GM18858 (cell line): Measurements from ENCODE around the gene OPTC.

Experiments used
- ATAC-seq: cut with Tn5 transposase; IDR thresholded peaks from one replicate; pipeline ENCODE4 v1.9.1; 2021; ENCODE audit not compliant: unreplicated experiment

OPTC gene

GRCh38 chr1:203534012-203534411, 40.1 kb downstream of the OPTC start:
- no peak for ATAC-seq

GRCh38 chr1:203534526-203534925, 40.6 kb downstream of the OPTC start:
- no peak for ATAC-seq

GRCh38 chr1:203536575-203536974, 42.6 kb downstream of the OPTC start:
- ATAC-seq, result no peak

- no peak for ATAC-seq
Observed at GRCh38 chr1:203536980-203537455, 43.1 kb downstream of the OPTC start.

GRCh38 chr1:203537806-203538464, 44.0 kb downstream of the OPTC start:
- no peak for ATAC-seq

- no peak for ATAC-seq
Observed at GRCh38 chr1:203538726-203539125, 44.8 kb downstream of the OPTC start.

- no peak for ATAC-seq
Observed at GRCh38 chr1:203539831-203540546, 46.0 kb downstream of the OPTC start.

- no peak for ATAC-seq
Observed at GRCh38 chr1:203544485-203544884, 50.5 kb downstream of the OPTC start.

- no peak for ATAC-seq
Observed at GRCh38 chr1:203544978-203545816, 51.2 kb downstream of the OPTC start.

GRCh38 chr1:203546274-203546673, 52.3 kb downstream of the OPTC start:
- ATAC-seq, result no peak

GRCh38 chr1:203547147-203547546, 53.2 kb downstream of the OPTC start:
- no peak for ATAC-seq

- ATAC-seq, result no peak
Observed at GRCh38 chr1:203547771-203548421, 53.9 kb downstream of the OPTC start.

- ATAC-seq, result no peak
Observed at GRCh38 chr1:203548892-203549291, 54.9 kb downstream of the OPTC start.

GRCh38 chr1:203549309-203549708, 55.4 kb downstream of the OPTC start:
- no peak for ATAC-seq

- no peak for ATAC-seq
Observed at GRCh38 chr1:203550846-203551245, 56.9 kb downstream of the OPTC start.

- no peak for ATAC-seq
Observed at GRCh38 chr1:203551550-203551949, 57.6 kb downstream of the OPTC start.

- no peak for ATAC-seq
Observed at GRCh38 chr1:203553496-203553895, 59.5 kb downstream of the OPTC start.

- no peak for ATAC-seq
Observed at GRCh38 chr1:203554071-203554470, 60.1 kb downstream of the OPTC start.

GRCh38 chr1:203555076-203555475, 61.1 kb downstream of the OPTC start:
- no peak for ATAC-seq

GRCh38 chr1:203555511-203556046, 61.6 kb downstream of the OPTC start:
- ATAC-seq, result no peak
